ENCODE data around the gene TC2N. TPM values are rescaled to one million over a fixed set of nuclear protein-coding genes. Genes with fewer than 3 reads are reported as not detected.

TC2N gene
- total and polyA plus RNA-seq, 9 of the 15 experiments (the other 6 are each of a cell fraction or from before 2014, with no cell fraction given) = 2.0 to 12.5 (median 7.3) TPM

GRCh38 chr14:91835197-91835919 lies 32.0 kb downstream of the TC2N start:
- CTCF ChIA-PET (ENCODE audit: low intra/inter-chr PET ratio) = no interaction called here
- no peak for DNase-seq (ENCODE audit: extremely low read depth in 1 of 4, low spot score in 3 of 4)
- Histone ChIP-seq H3K9me3 (replicated peaks; ENCODE audit: control insufficient read depth, insufficient read depth, low read depth, low read length) (no peaks in the 10 kb centered on the region), H3K79me2 (ENCODE audit: control insufficient read depth, insufficient read depth, low read length) (peaks cover 3% of the 10 kb centered on the region; the same call in 2 of the 3 replicates), H3K4me2 (ENCODE audit: insufficient read depth, low read length) (peak overlapping the region; percentile 92; the same call in 1 of the 2 replicates), H3K4me3 (peak overlapping the region; percentile 54), H3K9me1 (ENCODE audit: control insufficient read depth, insufficient read depth, low read length) (no peaks in the 10 kb centered on the region), H3K36me3 (ENCODE audit: control insufficient read depth, insufficient read depth, low read length) (no peaks in the 10 kb centered on the region), H3K27ac (ENCODE audit: extremely low read depth, low read depth, low read length) (peak overlapping the region; percentile 56; the same call in 1 of the 3 replicates), H2AFZ (ENCODE audit: low read depth, low read length) (peak overlapping the region; percentile 63; the same call in 1 of the 2 replicates), H3K4me1 (replicated peaks in 1 of 2; ENCODE audit: control insufficient read depth in 2 of 2, insufficient read depth in 2 of 2, low read length in 2 of 2) (peaks cover 2 to 13% of the 10 kb centered on the region in 2 experiments; a peak in 3 of 5 replicates), H3K27me3 (ENCODE audit: control insufficient read depth in 2 of 2, insufficient read depth in 2 of 2, low read length in 2 of 2) (peaks cover 0 to 5% of the 10 kb centered on the region in 2 experiments; a peak in 1 of 5 replicates), H4K20me1 (replicated peaks; ENCODE audit: control insufficient read depth, insufficient read depth, low read length) (no peaks in the 10 kb centered on the region), H3K9ac (ENCODE audit: insufficient read depth in 1 of 2, low read depth in 2 of 2, low read length in 2 of 2) (peak overlapping the region; percentile 62 to 89; a peak in 3 of 4 replicates)
- in situ Hi-C loops (cut with MboI) (no loop called here), intact Hi-C loops (cut with micrococcal nuclease) (no loop called here)
- POLR2A ChIA-PET = no interaction called here
- WGBS (ENCODE audit: insufficient coverage, low coverage, missing lambda C conversion rate) = 4% methylated on average over 5 of the region's 19 CpGs
- TF ChIP-seq GTF2F1 (IDR thresholded peaks at IDR 0.05; ENCODE audit: low read depth, low read length) (no peak), CSDE1 (IDR thresholded peaks at IDR 0.05) (no peak), CBFA2T2 (conservative IDR thresholded peaks at IDR 0.05) (no peak)
- FAIRE-seq = no peak
- BruUV-seq (replicated peaks) = TSS peak; percentile 50
- peak; percentile 21; the same call in 2 of the 3 replicates for ATAC-seq

GRCh38 chr14:91834571-91834970 lies 32.8 kb downstream of the TC2N start:
- H3K9me1 ChIP-seq (ENCODE audit: control insufficient read depth, insufficient read depth, low read length) = no peaks in the 10 kb centered on the region
- 10% methylated on average over 2 of the region's 2 CpGs for WGBS (ENCODE audit: insufficient coverage, low coverage, missing lambda C conversion rate)
- ATAC-seq = no peak

More at GRCh38 chr14:91834571-91834970, 32.8 kb downstream of the TC2N start:
- FAIRE-seq = no peak
- peaks cover 0 to 5% of the 10 kb centered on the region in 2 experiments; a peak in 1 of 5 replicates for H3K27me3 ChIP-seq (ENCODE audit: control insufficient read depth in 2 of 2, insufficient read depth in 2 of 2, low read length in 2 of 2)
- no peaks in the 10 kb centered on the region for H4K20me1 ChIP-seq (replicated peaks; ENCODE audit: control insufficient read depth, insufficient read depth, low read length)
- no peak overlapping the region for H3K27ac ChIP-seq (ENCODE audit: extremely low read depth, low read depth, low read length)
- no peaks in the 10 kb centered on the region for H3K36me3 ChIP-seq (ENCODE audit: control insufficient read depth, insufficient read depth, low read length)
- ChIA-PET POLR2A (no interaction called here), CTCF (ENCODE audit: low intra/inter-chr PET ratio) (no interaction called here)
- no peak for DNase-seq (ENCODE audit: extremely low read depth in 1 of 4, low spot score in 3 of 4)
- no peaks in the 10 kb centered on the region for H3K9me3 ChIP-seq (replicated peaks; ENCODE audit: control insufficient read depth, insufficient read depth, low read depth, low read length)
- intact Hi-C loops (cut with micrococcal nuclease) (no loop called here), in situ Hi-C loops (cut with MboI) (no loop called here)
- TF ChIP-seq TCF7L2 (IDR thresholded peaks at IDR 0.05; ENCODE audit: low read depth, low read length) (no peak), RAD21 (CRISPR knock-in tag; conservative IDR thresholded peaks at IDR 0.05 in 1 of 2, IDR thresholded peaks at IDR 0.05 in 1 of 2) (peak in 1 of 2 experiments; percentile 18; a peak in 1 of 4 replicates), MAZ (CRISPR knock-in tag; conservative IDR thresholded peaks at IDR 0.05 in 1 of 2, IDR thresholded peaks at IDR 0.05 in 1 of 2) (no peak), PCBP2 (IDR thresholded peaks at IDR 0.05; ENCODE audit: low read depth, low read length, poor library complexity, severe bottlenecking) (no peak), EP400 (IDR thresholded peaks at IDR 0.05) (no peak), NR4A1 (CRISPR knock-in tag; IDR thresholded peaks at IDR 0.05) (no peak), NR4A1 (tag; IDR thresholded peaks at IDR 0.05) (no peak), ATF4 (CRISPR knock-in tag; IDR thresholded peaks at IDR 0.05) (no peak), KLF16 (IDR thresholded peaks at IDR 0.05) (no peak)
- H3K4me3 ChIP-seq = no peak overlapping the region
- BruUV-seq (replicated peaks) = no TSS peak
- peaks cover 2 to 13% of the 10 kb centered on the region in 2 experiments; a peak in 3 of 5 replicates for H3K4me1 ChIP-seq (replicated peaks in 1 of 2; ENCODE audit: control insufficient read depth in 2 of 2, insufficient read depth in 2 of 2, low read length in 2 of 2)
- peaks cover 3% of the 10 kb centered on the region; the same call in 2 of the 3 replicates for H3K79me2 ChIP-seq (ENCODE audit: control insufficient read depth, insufficient read depth, low read length)
- H3K9ac ChIP-seq (ENCODE audit: insufficient read depth in 1 of 2, low read depth in 2 of 2, low read length in 2 of 2) = no peak overlapping the region
- no peak overlapping the region for H2AFZ ChIP-seq (ENCODE audit: low read depth, low read length)
- no peak overlapping the region; the same call in 1 of the 2 replicates for H3K4me2 ChIP-seq (ENCODE audit: insufficient read depth, low read length)
